Neural progenitor cell (in vitro differentiated cells): ENCODE results near the gene PRX. TPM values are rescaled to one million over a fixed set of nuclear protein-coding genes. Genes with fewer than 3 reads are reported as not detected.

Experiments used
- DNase-seq: peaks from one replicate; pipeline ENCODE4 v3.0.0-alpha.2; 2016; ENCODE audit warnings: low spot score
- H2AFZ ChIP-seq: fragments of 200-600 bp; sonication (generic); replicated peaks from 2 replicates; pipeline ENCODE4 v1.6.1; 2016; ENCODE audit warnings: antibody characterized with exemption
- H3F3A ChIP-seq: fragments of 200-600 bp; sonication (generic); 2 replicates; pipeline ENCODE4 v1.6.1; 2016; ENCODE audit warnings: antibody characterized with exemption, low read depth
- H3K27ac ChIP-seq: fragments of 200-600 bp; sonication (generic); 2 replicates; pipeline ENCODE4 v1.5.1; 2016; ENCODE audit warnings: mild to moderate bottlenecking
- H3K27me3 ChIP-seq: fragments of 200-600 bp; sonication (generic); 2 replicates; pipeline ENCODE4 v1.6.1; 2016; ENCODE audit warnings: mild to moderate bottlenecking, moderate library complexity
- H3K36me3 ChIP-seq: fragments of 200-600 bp; sonication (generic); 2 replicates; pipeline ENCODE4 v1.5.1; 2016
- H3K4me1 ChIP-seq: fragments of 200-600 bp; sonication (generic); 2 replicates; pipeline ENCODE4 v1.6.1; 2016; ENCODE audit warnings: mixed run types
- H3K4me2 ChIP-seq: fragments of 200-600 bp; sonication (generic); 2 replicates; pipeline ENCODE4 v1.6.1; 2016
- H3K4me3 ChIP-seq: fragments of 200-600 bp; sonication (generic); 2 replicates; pipeline ENCODE4 v1.5.1; 2016
- H3K79me2 ChIP-seq: fragments of 200-600 bp; sonication (generic); 2 replicates; pipeline ENCODE4 v1.6.1; 2016; ENCODE audit warnings: low read depth
- H3K9ac ChIP-seq: fragments of 200-600 bp; sonication (generic); 2 replicates; pipeline ENCODE4 v1.6.1; 2016
- H3K9me3 ChIP-seq: fragments of 200-600 bp; sonication (generic); 2 replicates; pipeline ENCODE4 v1.5.1; 2016; ENCODE audit warnings: low read depth
- H4K20me1 ChIP-seq: fragments of 200-600 bp; sonication (generic); 2 replicates; pipeline ENCODE4 v1.6.1; 2016; ENCODE audit warnings: low read depth
- H3K27ac Mint-ChIP-seq: 3 replicates; pipeline ENCODE4 v1.8.0; 2021; ENCODE audit warnings: mixed read lengths
- H3K27me3 Mint-ChIP-seq: 2 replicates; pipeline ENCODE4 v1.8.0; 2022; ENCODE audit warnings: low read depth, mild to moderate bottlenecking, inconsistent platforms, moderate library complexity, mixed read lengths; ENCODE audit not compliant: insufficient read depth
- H3K36me3 Mint-ChIP-seq: 3 replicates; pipeline ENCODE4 v1.8.0; 2021; ENCODE audit warnings: mixed read lengths
- H3K4me1 Mint-ChIP-seq: 3 replicates; pipeline ENCODE4 v1.8.0; 2021; ENCODE audit warnings: mixed read lengths
- H3K4me3 Mint-ChIP-seq: 3 replicates; pipeline ENCODE4 v1.8.0; 2021; ENCODE audit warnings: mild to moderate bottlenecking, moderate library complexity, mixed read lengths
- H3K9me3 Mint-ChIP-seq: 3 replicates; pipeline ENCODE4 v1.8.0; 2020; ENCODE audit warnings: mixed read lengths
- CTCF ChIP-seq: fragments of 200-600 bp; sonication (generic); IDR thresholded peaks from 2 replicates; pipeline ENCODE4 v1.5.1; 2017; ENCODE audit warnings: antibody characterized with exemption, mild to moderate bottlenecking
- EZH2 ChIP-seq: fragments of 200-600 bp; sonication (generic); IDR thresholded peaks from 2 replicates; pipeline ENCODE4 v1.6.1; 2017; ENCODE audit warnings: antibody characterized with exemption, mild to moderate bottlenecking, moderate library complexity
- EZH2phosphoT487 ChIP-seq: fragments of 200-600 bp; sonication (generic); IDR thresholded peaks from 2 replicates; pipeline ENCODE4 v1.6.1; 2017; ENCODE audit warnings: antibody characterized with exemption
- total RNA-seq: library from RNA; depleted of rRNA; stranded (reverse); fragments of >200 nt; gene quantifications from 2 replicates; pipeline ENCODE4 v1.2.3, GENCODE V29; 2015; ENCODE audit warnings: low replicate concordance

The PRX gene
- total RNA-seq, 1 donor from 2014 or later: 1.4 TPM

- no peaks in the 10 kb centered on the region for H3K79me2 ChIP-seq
- H3K36me3 Mint-ChIP-seq: peaks cover 12% of the 10 kb centered on the region
Measured at GRCh38 chr19:40378509-40378908, 34.7 kb downstream of the PRX start.

GRCh38 chr19:40377876-40378385 lies 35.2 kb downstream of the PRX start:
- Histone ChIP-seq H3K79me2 (no peaks in the 10 kb centered on the region), H3K27me3 (no peaks in the 10 kb centered on the region), H3K36me3 (no peaks in the 10 kb centered on the region), H3K9ac (no peak overlapping the region), H2AFZ (no peak overlapping the region), H4K20me1 (no peaks in the 10 kb centered on the region), H3K4me1 (no peaks in the 10 kb centered on the region), H3K4me2 (no peak overlapping the region), H3K9me3 (no peaks in the 10 kb centered on the region), H3F3A (no peaks in the 10 kb centered on the region), H3K27ac (no peak overlapping the region), H3K4me3 (no peak overlapping the region)
- Mint-ChIP-seq H3K27me3 (peaks cover 2% of the 10 kb centered on the region), H3K36me3 (peaks cover 12% of the 10 kb centered on the region), H3K27ac (no peak overlapping the region), H3K4me3 (no peak overlapping the region), H3K9me3 (no peaks in the 10 kb centered on the region), H3K4me1 (peaks cover 3% of the 10 kb centered on the region)
- TF ChIP-seq EZH2phosphoT487: no peak
- no peak for TF ChIP-seq EZH2
- TF ChIP-seq CTCF: no peak
- no peak for DNase-seq

More at GRCh38 chr19:40378509-40378908, 34.7 kb downstream of the PRX start:
- no peaks in the 10 kb centered on the region for H3K36me3 ChIP-seq
- H3K27me3 Mint-ChIP-seq: peaks cover 2% of the 10 kb centered on the region
- no peak overlapping the region for H3K27ac Mint-ChIP-seq
- H3K4me1 ChIP-seq: no peaks in the 10 kb centered on the region
- H3F3A ChIP-seq: no peaks in the 10 kb centered on the region
- H3K9me3 Mint-ChIP-seq: no peaks in the 10 kb centered on the region
- no peaks in the 10 kb centered on the region for H4K20me1 ChIP-seq
- H3K4me2 ChIP-seq: no peak overlapping the region
- no peak overlapping the region for H3K9ac ChIP-seq
- no peak overlapping the region for H3K4me3 ChIP-seq
- no peak overlapping the region for H2AFZ ChIP-seq
- no peaks in the 10 kb centered on the region for H3K9me3 ChIP-seq
- TF ChIP-seq CTCF (no peak), EZH2phosphoT487 (no peak), EZH2 (no peak)
- H3K27me3 ChIP-seq: no peaks in the 10 kb centered on the region
- H3K27ac ChIP-seq: no peak overlapping the region
- no peak for DNase-seq
- H3K4me3 Mint-ChIP-seq: no peak overlapping the region
- H3K4me1 Mint-ChIP-seq: peaks cover 3% of the 10 kb centered on the region

- H3K4me3 ChIP-seq: no peak overlapping the region
- H3K9ac ChIP-seq: no peak overlapping the region
- Mint-ChIP-seq H3K4me3 (no peak overlapping the region), H3K27ac (no peak overlapping the region), H3K4me1 (no peaks in the 10 kb centered on the region), H3K9me3 (no peaks in the 10 kb centered on the region), H3K27me3 (peaks cover 2% of the 10 kb centered on the region), H3K36me3 (peaks cover 14% of the 10 kb centered on the region)
- H3K36me3 ChIP-seq: no peaks in the 10 kb centered on the region
- no peaks in the 10 kb centered on the region for H3K9me3 ChIP-seq
- no peaks in the 10 kb centered on the region for H3F3A ChIP-seq
- no peaks in the 10 kb centered on the region for H4K20me1 ChIP-seq
- H3K4me1 ChIP-seq: no peaks in the 10 kb centered on the region
- H3K27me3 ChIP-seq: no peaks in the 10 kb centered on the region
- H3K4me2 ChIP-seq: no peak overlapping the region
- H3K27ac ChIP-seq: no peak overlapping the region
- H3K79me2 ChIP-seq: no peaks in the 10 kb centered on the region
- TF ChIP-seq EZH2 (no peak), EZH2phosphoT487 (no peak)
- H2AFZ ChIP-seq: no peak overlapping the region
- DNase-seq: no peak
Measured at GRCh38 chr19:40376286-40376862, 36.8 kb downstream of the PRX start.

GRCh38 chr19:40374084-40374483 lies 39.1 kb downstream of the PRX start:
- no peak overlapping the region for H3K27ac ChIP-seq
- H3K36me3 ChIP-seq: no peaks in the 10 kb centered on the region
- no peaks in the 10 kb centered on the region for H3K4me1 Mint-ChIP-seq
- H3K27me3 Mint-ChIP-seq: peaks cover 4% of the 10 kb centered on the region
- no peaks in the 10 kb centered on the region for H3K9me3 Mint-ChIP-seq
- no peak overlapping the region for H3K4me3 Mint-ChIP-seq
- H3K36me3 Mint-ChIP-seq: peaks cover 19% of the 10 kb centered on the region
- no peaks in the 10 kb centered on the region for H4K20me1 ChIP-seq
- DNase-seq: no peak
- no peak overlapping the region for H3K4me2 ChIP-seq
- H3K4me1 ChIP-seq: no peaks in the 10 kb centered on the region
- no peaks in the 10 kb centered on the region for H3K9me3 ChIP-seq
- no peak overlapping the region for H3K27ac Mint-ChIP-seq
- TF ChIP-seq CTCF: no peak
- no peaks in the 10 kb centered on the region for H3F3A ChIP-seq
- H3K4me3 ChIP-seq: no peak overlapping the region
- H3K79me2 ChIP-seq: no peaks in the 10 kb centered on the region
- no peak overlapping the region for H2AFZ ChIP-seq
- H3K27me3 ChIP-seq: no peaks in the 10 kb centered on the region
- no peak overlapping the region for H3K9ac ChIP-seq
